PC-9 (cell line): ENCODE results near the gene RPS25. TPM values are rescaled to one million over a fixed set of nuclear protein-coding genes. Genes with fewer than 3 reads are reported as not detected.
"Not testable (repeated sequence)": the region's sequence is repeated elsewhere in the genome, so short reads cannot be mapped to it uniquely, and the experiment has no call there.

ENCODE experiments used
- BruUV-seq: library from RNA; stranded (reverse); fragments of 400-500 nt; replicated peaks from 2 replicates; lab custom pipeline; 2021; lab: Mats Ljungman, UMichigan
- CTCF ChIA-PET: fragments of 300-600 bp; sonication (Branson Sonifier 250); formaldehyde crosslinking; loops from one replicate; lab custom pipeline; 2022; ENCODE audit warnings: antibody characterized with exemption; lab: Charles Lee
- POLR2A ChIA-PET: fragments of 300-600 bp; sonication (Branson Sonifier 250); formaldehyde crosslinking; loops from one replicate; lab custom pipeline; 2022; ENCODE audit warnings: antibody characterized with exemption; ENCODE audit not compliant: unreplicated experiment; lab: Charles Lee
- DNase-seq, 2 experiments: peaks; one replicate each; pipeline versions ENCODE4 v3.0.0 to v3.0.0-alpha.2; 2015 to 2022; ENCODE audit warnings: mixed read lengths in 1 of 2
- H2AFZ ChIP-seq: fragments of 200-600 bp; sonication (generic); 2 replicates; pipeline ENCODE4 v1.8.1; 2017; ENCODE audit warnings: antibody characterized with exemption
- H3F3A ChIP-seq: fragments of 200-600 bp; sonication (generic); 2 replicates; pipeline ENCODE4 v1.8.1; 2017; ENCODE audit warnings: antibody characterized with exemption, mild to moderate bottlenecking, low read depth; ENCODE audit not compliant: insufficient read depth
- H3K27ac ChIP-seq: fragments of 200-600 bp; sonication (generic); 2 replicates; pipeline ENCODE4 v1.6.1; 2016; ENCODE audit warnings: mixed run types
- H3K27me3 ChIP-seq: fragments of 200-600 bp; sonication (generic); 2 replicates; pipeline ENCODE4 v1.6.1; 2016; ENCODE audit warnings: low read depth, mixed run types; ENCODE audit not compliant: insufficient read depth
- H3K36me3 ChIP-seq: fragments of 200-600 bp; sonication (generic); 2 replicates; pipeline ENCODE4 v1.6.1; 2016; ENCODE audit warnings: low read depth, mixed run types
- H3K4me1 ChIP-seq: fragments of 200-600 bp; sonication (generic); replicated peaks from 2 replicates; pipeline ENCODE4 v1.6.1; 2016; ENCODE audit warnings: mixed run types; ENCODE audit not compliant: insufficient read depth
- H3K4me2 ChIP-seq: fragments of 200-600 bp; sonication (generic); 2 replicates; pipeline ENCODE4 v1.6.1; 2017; ENCODE audit warnings: mixed run types
- H3K4me3 ChIP-seq: fragments of 200-600 bp; sonication (generic); 2 replicates; pipeline ENCODE4 v1.6.1; 2016; ENCODE audit warnings: mixed run types
- H3K79me2 ChIP-seq: fragments of 200-600 bp; sonication (generic); 2 replicates; pipeline ENCODE4 v1.6.1; 2017; ENCODE audit warnings: low read depth, mixed run types
- H3K9me2 ChIP-seq: fragments of 200-600 bp; sonication (generic); 2 replicates; pipeline ENCODE4 v1.8.1; 2017; ENCODE audit warnings: mild to moderate bottlenecking; ENCODE audit not compliant: insufficient read depth
- H3K9me3 ChIP-seq: fragments of 200-600 bp; sonication (generic); 2 replicates; pipeline ENCODE4 v1.8.1; 2016; ENCODE audit warnings: low read depth; ENCODE audit not compliant: insufficient read depth
- H4K20me1 ChIP-seq: fragments of 200-600 bp; sonication (generic); 2 replicates; pipeline ENCODE4 v1.8.1; 2017; ENCODE audit not compliant: insufficient read depth
- CTCF ChIP-seq: fragments of 200-600 bp; sonication (generic); conservative IDR thresholded peaks from 2 replicates; pipeline ENCODE4 v1.6.1; 2017; ENCODE audit warnings: mixed run types, antibody characterized with exemption, mild to moderate bottlenecking, moderate library complexity
- EZH2 ChIP-seq: fragments of 200-600 bp; sonication (generic); IDR thresholded peaks from 2 replicates; pipeline ENCODE4 v1.8.0; 2017; ENCODE audit warnings: antibody characterized with exemption, low read depth
- intact Hi-C: fragments of 100-400 bp; cut with micrococcal nuclease; formaldehyde crosslinking; loops from one replicate; pipeline ENCODE4 v1.10.0; 2022; ENCODE audit not compliant: unreplicated experiment
- total RNA-seq: library from RNA; stranded (reverse); gene quantifications from 2 replicates; pipeline ENCODE4 v1.2.3, GENCODE V29; 2021

RPS25 gene
- total RNA-seq, 1 experiment from 2014 or later = 984 TPM

- Histone ChIP-seq H3K4me3 (no peak overlapping the region), H3K4me1 (peaks cover 8% of the 10 kb centered on the region), H2AFZ (no peak overlapping the region), H3K9me3 (no peaks in the 10 kb centered on the region), H3K27ac (no peak overlapping the region), H3K27me3 (no peaks in the 10 kb centered on the region), H3K79me2 (peaks cover 24% of the 10 kb centered on the region), H3K9me2 (no peaks in the 10 kb centered on the region), H3K36me3 (peaks cover 4% of the 10 kb centered on the region), H3K4me2 (no peak overlapping the region), H3F3A (peaks cover 24% of the 10 kb centered on the region), H4K20me1 (no peaks in the 10 kb centered on the region)
- TF ChIP-seq EZH2 = no peak
- TF ChIP-seq CTCF = peak; percentile 43
- BruUV-seq = no TSS peak
- CTCF ChIA-PET = no interaction called here
- peak in 1 of 2 experiments; percentile 35 for DNase-seq
- intact Hi-C loops = no loop called here
- POLR2A ChIA-PET = interaction anchor here (0.5 to 0.7 kb wide), 2 partner anchors 19 to 156 kb away, joined by 6 to 20 read pairs; partner anchors contain the start of gene HMBS
Observed at GRCh38 chr11:119065369-119065768, 47.2 kb upstream of the RPS25 start.

DNA sequence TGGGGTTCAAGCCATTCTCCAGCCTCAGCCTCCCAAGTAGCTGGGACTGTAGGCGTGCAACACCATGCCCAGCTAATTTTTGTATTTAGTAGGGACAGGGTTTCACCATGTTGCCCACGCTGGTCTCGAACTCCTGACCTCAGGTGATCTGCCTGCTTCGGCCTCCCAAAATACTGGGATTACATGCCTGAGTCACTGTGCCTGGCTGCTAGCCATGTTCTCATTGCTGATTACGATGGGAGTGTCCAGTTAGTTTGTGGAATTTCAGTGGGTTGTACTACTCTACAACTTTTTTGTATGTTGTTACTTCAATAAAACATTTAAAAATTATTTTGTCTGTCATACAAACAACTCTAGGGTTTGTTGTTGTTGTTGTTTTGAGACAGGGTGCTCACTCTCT, 44.6 kb upstream of the RPS25 start:
- no peak overlapping the region for H3K4me2 ChIP-seq
- H3K27ac ChIP-seq = no peak overlapping the region
- H3K4me1 ChIP-seq = peaks cover 14% of the 10 kb centered on the region
- H4K20me1 ChIP-seq = no peaks in the 10 kb centered on the region
- H3F3A ChIP-seq = peaks cover 26% of the 10 kb centered on the region
- H3K36me3 ChIP-seq = no peaks in the 10 kb centered on the region
- POLR2A ChIA-PET = no interaction called here
- intact Hi-C loops = no loop called here
- CTCF ChIA-PET = no interaction called here
- H3K9me3 ChIP-seq = no peaks in the 10 kb centered on the region
- DNase-seq = peak; percentile 32 to 40
- H3K4me3 ChIP-seq = no peak overlapping the region
- H3K79me2 ChIP-seq = peaks cover 15% of the 10 kb centered on the region
- no TSS peak for BruUV-seq
- H3K9me2 ChIP-seq = no peaks in the 10 kb centered on the region
- no peaks in the 10 kb centered on the region for H3K27me3 ChIP-seq
- H2AFZ ChIP-seq = no peak overlapping the region
- TF ChIP-seq EZH2 = no peak
- no peak for TF ChIP-seq CTCF

DNA sequence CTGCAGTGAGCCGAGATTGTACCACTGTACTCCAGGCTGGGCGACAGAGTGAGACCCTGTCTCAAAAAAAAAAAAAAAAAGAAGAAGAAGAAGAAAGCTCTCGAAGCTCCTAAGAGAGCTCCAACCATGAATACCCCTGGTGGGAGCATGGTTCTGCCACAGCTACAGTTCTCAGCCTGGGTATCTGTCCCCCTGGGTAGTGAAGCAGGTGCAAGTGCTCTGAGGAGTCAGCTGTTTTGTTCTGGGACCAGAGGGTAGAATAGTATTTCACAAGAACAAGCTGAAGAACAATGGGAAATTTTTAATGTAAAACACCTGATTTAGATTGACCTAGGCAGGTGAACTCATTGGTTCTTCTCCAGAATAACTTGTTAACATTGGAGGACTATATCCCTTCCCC, 43.1 kb upstream of the RPS25 start:
- Histone ChIP-seq H3K9me3 (no peaks in the 10 kb centered on the region), H3K27me3 (no peaks in the 10 kb centered on the region), H3K36me3 (no peaks in the 10 kb centered on the region), H3K4me3 (no peak overlapping the region), H3K79me2 (peaks cover 19% of the 10 kb centered on the region), H2AFZ (no peak overlapping the region), H3K4me1 (peaks cover 8% of the 10 kb centered on the region), H3K27ac (no peak overlapping the region), H3K9me2 (no peaks in the 10 kb centered on the region), H3F3A (peaks cover 20% of the 10 kb centered on the region), H3K4me2 (no peak overlapping the region), H4K20me1 (no peaks in the 10 kb centered on the region)
- ChIA-PET POLR2A (no interaction called here), CTCF (interaction anchor here (0.6 to 0.7 kb wide), 2 partner anchors 123 to 256 kb away, joined by 4 to 7 read pairs; partner anchors contain the start of gene MCAM)
- TF ChIP-seq CTCF = no peak
- TF ChIP-seq EZH2 = no peak
- intact Hi-C loops = no loop called here
- BruUV-seq = no TSS peak
- peak in 1 of 2 experiments; percentile 1 for DNase-seq

- H3K27ac ChIP-seq, CTCF ChIA-PET, POLR2A ChIA-PET, H3K9me2 ChIP-seq, H2AFZ ChIP-seq, H3K4me2 ChIP-seq, H3K9me3 ChIP-seq, H3K4me3 ChIP-seq, DNase-seq, H3K27me3 ChIP-seq, H3K36me3 ChIP-seq, BruUV-seq, intact Hi-C loops: not testable (repeated sequence)
- Histone ChIP-seq H4K20me1 (peaks cover 11% of the 10 kb centered on the region; the same call in 1 of the 2 replicates), H3F3A (peaks cover 17% of the 10 kb centered on the region; the same call in 1 of the 2 replicates), H3K4me1 (peaks cover 14% of the 10 kb centered on the region), H3K79me2 (peaks cover 31% of the 10 kb centered on the region)
Observed at GRCh38 chr11:119059128-119059527, 41.0 kb upstream of the RPS25 start.
